Thyroid gland (tissue), 4 donors: ENCODE results near the gene PODNL1. TPM values are rescaled to one million over a fixed set of nuclear protein-coding genes. Genes with fewer than 3 reads are reported as not detected.

Experiments
- DNase-seq, 2 donors: peaks; one replicate each; pipeline ENCODE4 v3.0.0-alpha.2; 2019
- H3K27ac ChIP-seq, 3 donors: fragments of 200-600 bp; sonication (generic); 1 replicate in 2 of 3; 2 replicates in 1 of 3; pipeline ENCODE4 v1.5.1; 2016 to 2019; ENCODE audit warnings: mild to moderate bottlenecking in 1 of 3, moderate library complexity in 1 of 3
- H3K27me3 ChIP-seq: fragments of 200-600 bp; sonication (generic); one replicate; pipeline ENCODE4 v1.5.1; 2019
- H3K36me3 ChIP-seq, 2 donors: fragments of 200-600 bp; sonication (generic); one replicate each; pipeline ENCODE4 v1.5.1; 2016 to 2019
- H3K4me1 ChIP-seq, 2 donors: fragments of 200-600 bp; sonication (generic); one replicate each; pipeline ENCODE4 v1.5.1; 2017 to 2019
- H3K4me3 ChIP-seq, 3 donors: fragments of 200-600 bp; sonication (generic); replicated peaks in 1 of 3; 1 replicate in 2 of 3; 2 replicates in 1 of 3; pipeline ENCODE4 v1.5.1; 2016; ENCODE audit warnings: mild to moderate bottlenecking in 1 of 3
- H3K9me3 ChIP-seq: fragments of 200-600 bp; sonication (generic); one replicate; pipeline ENCODE4 v1.5.1; 2017
- CTCF ChIP-seq, 6 experiments: fragments of 200-600 bp in 3 of 6; fragments of 450-650 bp in 3 of 6; sonication (generic) in 3 of 6; IDR thresholded peaks; one replicate each; pipeline ENCODE4 v1.5.1; 2016 to 2019; ENCODE audit warnings: antibody characterized with exemption in 6 of 6, mild to moderate bottlenecking in 2 of 6, inconsistent platforms in 1 of 6, moderate library complexity in 1 of 6
- POLR2A ChIP-seq, 2 donors: fragments of 450-650 bp; IDR thresholded peaks; one replicate each; pipeline ENCODE4 v1.6.1; 2017; ENCODE audit warnings: antibody characterized with exemption in 2 of 2, mild to moderate bottlenecking in 2 of 2, moderate library complexity in 1 of 2
- WGBS, 2 donors: methylation state at CpG; one replicate each; pipeline ENCODE4 v1.1.5; 2017; 5-methylcytosine and 5-hydroxymethylcytosine counted together
- intact Hi-C: fragments of 100-400 bp; cut with DNase I; formaldehyde crosslinking; loops from one replicate; pipeline ENCODE4 v1.15.1; 2023
- total RNA-seq, 4 donors: library from RNA; depleted of rRNA; stranded (reverse); fragments of >200 nt; gene quantifications; one replicate each; pipeline ENCODE4 v1.2.3, GENCODE V29; 2016

The PODNL1 gene
- total RNA-seq, 4 donors from 2014 or later = 0.40 to 1.4 (median 0.63) TPM; not detected in 1

GRCh38 chr19:13917888-13918406 is 20.3 kb downstream of the PODNL1 start:
- Histone ChIP-seq H3K36me3 (peaks cover 56 to 66% of the 10 kb centered on the region in 2 donors), H3K9me3 (no peaks in the 10 kb centered on the region), H3K4me1 (no peaks in the 10 kb centered on the region), H3K4me3 (no peak overlapping the region), H3K27ac (no peak overlapping the region), H3K27me3 (no peaks in the 10 kb centered on the region)
- intact Hi-C loops = no loop called here
- no peak for TF ChIP-seq POLR2A (IDR thresholded peaks at IDR 0.05)
- TF ChIP-seq CTCF (IDR thresholded peaks at IDR 0.05) = no peak
- WGBS, 2 donors = 78 to 84% methylated on average over 14 of the region's 14 CpGs
- DNase-seq = no peak

DNA sequence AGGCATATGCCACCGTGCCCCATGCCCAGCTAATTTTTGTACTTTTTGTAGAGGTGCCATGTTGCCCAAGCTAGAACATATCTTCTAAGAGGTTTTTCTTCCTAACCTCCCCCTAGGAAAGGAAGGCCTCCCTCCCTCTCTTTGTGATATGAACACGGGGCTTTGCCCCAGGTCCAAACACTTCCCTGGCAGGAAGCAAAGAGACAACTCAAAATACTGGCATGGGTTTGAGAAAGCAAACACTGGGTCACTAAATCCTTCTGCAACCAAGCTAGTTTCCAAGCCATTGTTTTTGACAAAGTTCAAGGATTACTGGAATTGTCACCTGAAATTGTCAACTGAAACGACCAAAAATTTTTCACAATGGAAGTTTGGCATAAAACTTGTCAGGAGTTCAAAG is 23.4 kb downstream of the PODNL1 start:
- H3K27ac ChIP-seq = no peak overlapping the region
- no peak for DNase-seq
- no peak overlapping the region for H3K4me3 ChIP-seq
- no peaks in the 10 kb centered on the region for H3K27me3 ChIP-seq
- 89 to 91% methylated on average over 3 of the region's 3 CpGs for WGBS, 2 donors
- peaks cover 43 to 59% of the 10 kb centered on the region in 2 donors for H3K36me3 ChIP-seq
- no peaks in the 10 kb centered on the region for H3K9me3 ChIP-seq
- H3K4me1 ChIP-seq = no peaks in the 10 kb centered on the region
- intact Hi-C loops = no loop called here
- TF ChIP-seq CTCF (IDR thresholded peaks at IDR 0.05) (no peak), POLR2A (IDR thresholded peaks at IDR 0.05) (no peak)

DNA sequence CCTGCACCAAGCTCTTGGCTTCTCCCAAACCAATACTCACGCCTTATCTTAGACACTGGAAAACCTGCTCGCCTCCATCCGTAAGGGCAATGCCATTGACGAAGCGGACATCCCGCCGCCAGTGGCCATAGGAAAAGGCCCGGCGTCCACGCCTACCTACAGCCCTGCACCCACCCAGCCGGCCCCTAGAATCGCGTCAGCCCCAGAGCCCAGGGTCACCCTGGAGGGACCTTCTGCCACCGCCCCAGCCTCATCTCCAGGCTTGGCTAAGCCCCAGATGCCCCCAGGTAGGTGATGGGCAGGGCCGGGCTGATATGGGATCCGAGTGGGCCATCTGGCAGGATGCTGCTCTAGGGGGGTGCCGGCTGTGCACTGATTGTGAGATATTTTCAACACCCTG is 24.9 kb downstream of the PODNL1 start:
- peaks cover 37 to 49% of the 10 kb centered on the region in 2 donors for H3K36me3 ChIP-seq
- TF ChIP-seq POLR2A (IDR thresholded peaks at IDR 0.05) (no peak), CTCF (IDR thresholded peaks at IDR 0.05) (no peak)

DNA sequence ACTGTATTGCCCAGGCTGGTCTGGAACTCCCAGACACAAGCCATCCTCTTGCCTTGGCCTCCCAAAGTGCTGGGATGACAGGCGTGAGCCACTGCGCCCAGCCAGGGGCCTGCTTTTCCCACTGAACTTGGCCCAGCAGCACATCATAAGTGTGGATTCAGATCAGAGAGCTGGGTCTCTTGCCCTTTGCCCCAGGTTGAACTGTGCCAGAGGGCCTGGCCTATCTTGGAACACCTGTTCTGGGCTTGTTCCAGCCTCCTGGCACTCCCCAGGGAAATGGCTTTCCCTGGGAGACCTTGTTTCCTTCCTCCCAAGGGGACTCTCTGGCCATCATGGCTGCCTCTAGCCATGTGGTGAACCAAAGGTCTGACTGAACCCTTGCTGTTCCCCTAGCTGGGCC is 28.8 kb downstream of the PODNL1 start:
- H3K27ac ChIP-seq = no peak overlapping the region

More for the DNA sequence above, 24.9 kb downstream of the PODNL1 start:
- no peak for DNase-seq
- intact Hi-C loops = no loop called here
- WGBS, 2 donors = 96% methylated on average over 12 to 15 of the region's 17 CpGs
- Histone ChIP-seq H3K4me3 (no peak overlapping the region), H3K4me1 (no peaks in the 10 kb centered on the region), H3K27ac (no peak overlapping the region), H3K9me3 (no peaks in the 10 kb centered on the region), H3K27me3 (no peaks in the 10 kb centered on the region)

More for the DNA sequence above, 28.8 kb downstream of the PODNL1 start:
- intact Hi-C loops = no loop called here
- Histone ChIP-seq H3K27me3 (no peaks in the 10 kb centered on the region), H3K4me1 (peaks cover 14% of the 10 kb centered on the region in 2 donors), H3K9me3 (no peaks in the 10 kb centered on the region), H3K36me3 (peaks cover 18 to 28% of the 10 kb centered on the region in 2 donors), H3K4me3 (no peak overlapping the region)
- no peak for TF ChIP-seq CTCF (IDR thresholded peaks at IDR 0.05)
- no peak for TF ChIP-seq POLR2A (IDR thresholded peaks at IDR 0.05)
- DNase-seq = no peak
- WGBS, 2 donors = 100% methylated on average over 2 of the region's 2 CpGs
